ENCODE results near the gene TRIO. TPM values are rescaled to one million over a fixed set of nuclear protein-coding genes. Genes with fewer than 3 reads are reported as not detected.

Gene TRIO
- polyA plus RNA-seq, 1 donor (not counting 4 experiments of a cell fraction or from before 2014, with no cell fraction given): 57.2 TPM

DNA sequence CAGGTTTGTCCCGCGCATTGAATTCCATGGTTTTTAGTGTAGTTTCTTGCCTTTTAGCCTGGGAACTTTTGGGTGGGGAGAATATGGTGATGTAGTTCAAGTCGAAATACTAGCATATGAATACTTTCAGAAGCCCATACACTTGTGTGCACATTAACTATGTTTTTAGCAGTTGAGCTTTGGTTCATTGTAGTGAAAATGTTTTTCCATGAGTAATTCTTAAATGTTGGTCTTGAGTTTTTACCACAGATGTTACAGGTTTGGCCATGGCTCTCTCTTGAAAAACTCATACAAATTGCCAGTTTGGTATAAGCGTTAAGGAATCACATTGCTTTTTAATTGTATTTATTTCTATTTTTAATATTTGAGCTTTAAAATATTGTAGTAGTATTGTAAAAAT lies 45.6 kb downstream of the TRIO start:
- no peaks in the 10 kb centered on the region for H3K36me3 ChIP-seq (ENCODE audit: control insufficient read depth in 2 of 2, extremely low read depth in 1 of 2, insufficient read depth in 2 of 2, low read length in 2 of 2)
- H2AFZ ChIP-seq (ENCODE audit: control insufficient read depth, low read length): no peak overlapping the region
- peak overlapping the region; percentile 82 for H3K4me2 ChIP-seq (ENCODE audit: control insufficient read depth, extremely low read depth, insufficient read depth, low read depth, low read length)
- no peak for DNase-seq (ENCODE audit: low read depth, low spot score)
- TF ChIP-seq CTCF (optimal IDR thresholded peaks at IDR 0.05 in 1 of 3, IDR thresholded peaks at IDR 0.05 in 1 of 3, conservative IDR thresholded peaks at IDR 0.05 in 1 of 3; ENCODE audit: extremely low read depth in 1 of 3, insufficient read depth in 2 of 3, low read length in 3 of 3) (no peak), EZH2 (IDR thresholded peaks at IDR 0.05; ENCODE audit: low read length) (no peak)
- H3K27me3 ChIP-seq (ENCODE audit: control insufficient read depth, extremely low read depth, insufficient read depth, low read length): no peaks in the 10 kb centered on the region
- dilution Hi-C loops (cut with MboI; ENCODE audit: extremely low pct_ligation_motif_present, low sequenced_read_pairs): no loop called here
- H3K9me3 ChIP-seq (ENCODE audit: control insufficient read depth, low read depth, low read length): no peaks in the 10 kb centered on the region
- H3K4me3 ChIP-seq (ENCODE audit: control insufficient read depth in 2 of 3, extremely low read depth in 1 of 3, insufficient read depth in 2 of 3, low read depth in 1 of 3, low read length in 3 of 3): no peak overlapping the region
- no peak for FAIRE-seq
- H3K9ac ChIP-seq (ENCODE audit: control insufficient read depth, extremely low read depth, insufficient read depth, low read length): no peak overlapping the region
- peaks cover 7% of the 10 kb centered on the region for H3K9me1 ChIP-seq (ENCODE audit: control insufficient read depth, extremely low read depth, insufficient read depth, low read length)
- H4K20me1 ChIP-seq (ENCODE audit: control insufficient read depth, extremely low read depth, insufficient read depth, low read length): no peaks in the 10 kb centered on the region
- peak overlapping the region; percentile 92 for H3K27ac ChIP-seq (ENCODE audit: control insufficient read depth, insufficient read depth, low read length)
- H3K4me1 ChIP-seq (ENCODE audit: control insufficient read depth, extremely low read depth, insufficient read depth, low read length): peaks cover 74% of the 10 kb centered on the region
- H3K79me2 ChIP-seq (ENCODE audit: control insufficient read depth, insufficient read depth, low read length): peaks cover 84% of the 10 kb centered on the region

GRCh38 chr5:14189680-14190079 lies 46.5 kb downstream of the TRIO start:
- no peak overlapping the region for H2AFZ ChIP-seq (ENCODE audit: control insufficient read depth, low read length)

More at GRCh38 chr5:14189680-14190079, 46.5 kb downstream of the TRIO start:
- no peaks in the 10 kb centered on the region for H3K9me3 ChIP-seq (ENCODE audit: control insufficient read depth, low read depth, low read length)
- FAIRE-seq (no peak), DNase-seq (ENCODE audit: low read depth, low spot score) (no peak)
- H3K4me1 ChIP-seq (ENCODE audit: control insufficient read depth, extremely low read depth, insufficient read depth, low read length): peaks cover 65% of the 10 kb centered on the region
- dilution Hi-C loops (cut with MboI; ENCODE audit: extremely low pct_ligation_motif_present, low sequenced_read_pairs): no loop called here
- no peaks in the 10 kb centered on the region for H4K20me1 ChIP-seq (ENCODE audit: control insufficient read depth, extremely low read depth, insufficient read depth, low read length)
- no peaks in the 10 kb centered on the region for H3K27me3 ChIP-seq (ENCODE audit: control insufficient read depth, extremely low read depth, insufficient read depth, low read length)
- peak overlapping the region; percentile 82 for H3K4me2 ChIP-seq (ENCODE audit: control insufficient read depth, extremely low read depth, insufficient read depth, low read depth, low read length)
- H3K79me2 ChIP-seq (ENCODE audit: control insufficient read depth, insufficient read depth, low read length): peaks cover 84% of the 10 kb centered on the region
- H3K36me3 ChIP-seq (ENCODE audit: control insufficient read depth in 2 of 2, extremely low read depth in 1 of 2, insufficient read depth in 2 of 2, low read length in 2 of 2): no peaks in the 10 kb centered on the region
- peak overlapping the region; percentile 92 for H3K27ac ChIP-seq (ENCODE audit: control insufficient read depth, insufficient read depth, low read length)
- H3K4me3 ChIP-seq (ENCODE audit: control insufficient read depth in 2 of 3, extremely low read depth in 1 of 3, insufficient read depth in 2 of 3, low read depth in 1 of 3, low read length in 3 of 3): peak overlapping the region in 2 of 3 experiments; percentile 44 to 46
- peaks cover 6% of the 10 kb centered on the region for H3K9me1 ChIP-seq (ENCODE audit: control insufficient read depth, extremely low read depth, insufficient read depth, low read length)
- H3K9ac ChIP-seq (ENCODE audit: control insufficient read depth, extremely low read depth, insufficient read depth, low read length): peak overlapping the region; percentile 68
- TF ChIP-seq EZH2 (IDR thresholded peaks at IDR 0.05; ENCODE audit: low read length) (no peak), CTCF (optimal IDR thresholded peaks at IDR 0.05 in 1 of 3, IDR thresholded peaks at IDR 0.05 in 1 of 3, conservative IDR thresholded peaks at IDR 0.05 in 1 of 3; ENCODE audit: extremely low read depth in 1 of 3, insufficient read depth in 2 of 3, low read length in 3 of 3) (no peak)

Measured in keratinocyte (primary cell).